MV-4-11 (cell line): ENCODE data around the gene KCNIP3.

Experiments
- DNase-seq: peaks from one replicate; lab custom pipeline; 2025; lab: John Stamatoyannopoulos, UW

Gene KCNIP3

DNA sequence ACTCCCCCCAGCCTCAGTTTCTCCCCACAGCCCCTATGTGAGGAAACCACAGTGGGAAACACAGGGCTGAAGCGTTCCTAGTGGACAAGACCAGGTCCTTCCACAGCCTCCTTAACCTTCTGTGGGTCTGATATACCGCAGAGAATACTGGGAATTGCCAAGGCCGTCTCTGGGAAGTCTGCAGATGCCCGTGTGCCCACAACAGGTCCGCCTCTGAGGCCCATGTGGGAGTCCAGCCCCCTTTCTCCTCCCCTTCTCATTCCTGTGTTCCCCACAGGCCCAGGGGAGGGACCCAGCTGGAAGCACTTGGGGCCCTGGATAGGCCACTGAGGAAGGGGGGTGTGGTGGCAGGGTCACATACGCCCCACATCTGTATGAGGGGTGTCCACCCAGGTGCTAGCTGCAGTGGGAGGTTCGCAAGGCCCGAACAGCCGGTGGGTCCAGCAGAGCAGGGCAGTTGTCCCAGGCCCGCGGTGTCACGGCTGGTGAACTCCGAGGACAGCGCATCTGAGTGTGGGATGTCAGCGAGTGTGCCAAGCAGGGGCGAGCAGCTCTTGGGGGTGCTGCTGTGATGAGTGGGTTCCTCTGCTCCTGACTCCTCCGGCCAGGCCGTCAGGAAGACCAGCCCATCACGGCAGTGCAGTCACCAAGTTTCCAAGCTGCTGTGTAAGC, 2.4 kb upstream of the KCNIP3 start:
- DNase-seq = no peak

DNA sequence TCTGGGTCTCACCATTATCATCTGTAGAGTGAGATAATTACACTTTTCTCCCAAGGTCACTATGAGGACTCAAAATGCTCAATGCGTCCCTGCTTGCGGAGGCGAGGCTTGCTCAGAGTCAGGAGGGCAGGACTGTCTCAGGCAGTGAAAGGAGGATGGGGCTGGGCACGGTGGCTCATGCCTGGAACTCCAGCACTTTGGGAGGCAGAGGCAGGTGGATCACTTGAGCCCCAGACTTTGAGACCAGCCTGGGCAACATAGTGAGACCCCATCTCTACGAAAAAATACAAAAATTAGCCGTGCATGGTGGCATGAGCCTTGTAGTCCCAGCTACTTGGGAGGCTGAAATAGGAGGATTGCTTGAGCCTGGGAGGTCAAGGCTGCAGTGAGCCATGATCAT, 1.8 kb upstream of the KCNIP3 start:
- DNase-seq = no peak

DNA sequence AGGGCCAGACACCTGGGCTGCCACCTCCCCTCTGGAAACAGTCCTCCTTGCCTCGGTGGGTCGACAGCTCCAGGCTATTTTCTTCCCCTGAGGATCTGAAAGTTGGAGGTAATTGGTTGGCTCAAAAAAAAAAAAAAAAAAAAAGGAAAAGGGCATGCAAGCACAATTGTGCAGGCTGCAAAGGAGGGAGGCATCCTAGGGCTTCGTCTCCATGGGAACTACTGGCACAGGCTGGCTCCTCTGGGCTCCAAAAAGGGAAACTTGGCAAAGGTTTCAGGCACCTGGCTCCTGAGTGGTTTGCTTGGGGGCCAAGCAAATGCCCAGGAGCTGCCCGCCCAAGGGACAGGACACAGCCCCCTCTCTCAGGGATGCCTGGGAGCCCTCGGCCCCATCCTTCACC, 1.1 kb upstream of the KCNIP3 start:
- no peak for DNase-seq

DNA sequence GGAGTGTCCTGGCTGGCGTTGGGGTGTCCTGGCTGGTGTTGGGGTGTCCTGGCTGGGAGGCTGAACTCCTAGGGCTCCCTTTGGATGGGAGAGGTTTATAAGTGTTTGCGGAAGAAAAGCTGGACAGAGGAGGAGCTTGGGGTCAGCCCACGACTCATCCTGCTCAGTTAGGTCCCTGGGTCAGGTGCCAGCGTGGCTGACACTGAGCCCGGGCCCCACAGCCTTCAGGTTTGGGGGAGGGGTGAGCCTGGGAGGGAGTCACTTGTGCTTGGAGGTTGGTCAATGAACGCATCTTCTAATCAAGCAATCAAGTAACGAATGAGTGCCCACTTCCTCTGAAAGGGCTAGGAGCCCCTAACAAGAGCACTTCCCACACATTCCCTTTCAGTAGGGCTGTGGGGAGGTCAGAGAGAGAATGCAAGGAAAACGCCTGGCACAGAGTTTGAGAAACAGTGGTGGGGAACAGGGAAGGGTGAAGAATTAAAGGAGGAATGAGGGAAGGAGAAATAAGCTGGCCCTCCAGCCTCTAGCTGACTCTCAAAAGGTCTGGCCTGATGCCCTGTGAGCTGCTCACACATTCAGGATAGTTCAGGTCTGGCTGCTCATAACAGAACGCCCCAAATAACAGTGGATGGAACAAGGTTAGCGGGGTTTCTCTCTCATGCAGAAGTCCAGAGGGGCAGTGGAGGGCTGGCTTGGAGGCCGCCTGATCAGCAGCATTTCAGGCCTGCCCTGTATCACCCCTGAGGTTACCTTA, 670 bp downstream of the KCNIP3 start:
- no peak for DNase-seq

DNA sequence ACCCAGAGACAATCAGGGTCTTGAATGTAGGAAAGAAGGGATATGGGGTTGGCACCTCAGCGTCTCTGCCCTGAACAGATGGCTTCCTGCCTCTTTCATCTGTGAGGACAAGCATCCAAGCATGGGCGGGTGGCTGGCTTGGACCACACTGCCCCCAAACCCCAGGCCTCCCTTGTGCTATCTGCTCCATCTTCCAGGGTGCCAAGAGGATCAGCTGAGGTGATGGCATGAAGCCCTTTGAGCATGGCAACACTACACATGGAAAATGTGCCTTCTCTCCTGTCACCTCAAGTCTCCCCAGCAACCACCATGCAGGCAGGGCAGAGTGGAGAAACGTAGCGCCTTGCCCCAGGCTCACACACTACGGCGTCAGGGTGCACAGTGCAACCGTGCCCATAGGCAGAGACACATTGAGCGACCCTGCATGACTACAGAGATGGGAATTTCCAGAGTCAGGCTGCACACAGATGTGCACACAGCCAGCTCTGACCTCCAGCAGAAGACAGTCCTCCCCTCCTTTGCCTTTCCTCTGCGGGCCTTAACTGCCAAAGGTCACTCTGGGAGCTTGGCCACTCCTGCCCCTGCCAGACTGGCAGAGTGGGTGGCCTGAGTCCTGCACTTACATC, 1.5 kb downstream of the KCNIP3 start:
- DNase-seq = no peak

DNA sequence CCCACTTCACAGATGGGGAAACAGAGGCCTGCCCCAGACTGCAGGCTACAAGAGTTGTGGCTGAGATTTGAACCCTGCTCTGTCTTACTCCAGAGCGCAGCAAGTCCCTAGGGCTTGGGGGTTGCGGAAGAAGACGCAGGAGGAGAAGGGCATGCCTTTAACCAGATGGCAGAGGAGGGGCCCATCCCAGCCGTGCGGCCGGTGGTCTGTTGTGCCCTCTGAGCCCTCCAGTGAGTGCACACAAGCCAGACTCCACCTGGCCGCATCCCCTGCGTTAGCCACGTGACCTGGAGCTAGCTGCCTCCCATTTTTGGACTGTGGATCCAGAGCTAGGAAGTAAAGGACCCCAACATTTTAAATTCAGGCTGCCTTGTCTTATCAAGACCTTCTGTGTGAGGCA, 2.8 kb downstream of the KCNIP3 start:
- DNase-seq = no peak

DNA sequence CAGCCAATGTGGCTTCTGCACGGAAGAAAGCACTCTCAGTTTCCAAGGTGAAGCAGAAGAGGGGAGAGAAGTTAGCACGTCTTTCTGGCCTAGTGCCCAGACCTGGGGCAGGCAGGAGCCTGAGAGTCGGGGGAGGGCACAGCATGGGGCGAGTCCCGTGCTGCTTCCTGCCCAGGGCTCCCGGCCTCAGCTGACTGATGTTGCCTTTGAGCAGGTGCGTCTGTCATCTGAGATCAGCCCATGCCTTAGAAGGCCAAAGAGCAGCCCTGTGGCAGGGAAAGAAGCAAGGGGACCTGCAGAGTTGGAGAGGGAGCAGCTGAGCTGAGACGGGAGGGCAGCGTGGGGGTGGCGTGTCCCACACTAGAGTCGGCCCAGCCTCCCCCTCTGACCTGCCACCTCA, 3.3 kb downstream of the KCNIP3 start:
- DNase-seq = no peak

DNA sequence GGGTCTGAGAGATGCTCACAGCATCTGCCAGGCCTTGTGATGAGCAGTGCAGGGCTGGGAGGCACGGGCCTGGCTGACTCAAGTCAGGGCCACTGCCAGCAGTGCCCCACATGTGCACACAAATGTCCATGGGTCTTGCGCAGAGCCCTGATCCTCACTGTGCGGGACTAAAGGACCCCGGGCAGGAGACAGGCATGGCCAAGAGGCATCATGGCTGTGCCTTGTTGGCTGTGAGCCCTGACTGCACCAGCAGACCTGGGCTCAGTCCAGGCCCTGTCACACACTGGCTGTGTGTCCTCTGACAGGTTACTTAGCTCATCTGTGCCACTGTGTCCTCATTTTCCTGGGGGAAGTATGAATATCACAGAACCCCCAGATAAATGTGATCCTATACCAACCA, 4.0 kb downstream of the KCNIP3 start:
- no peak for DNase-seq

DNA sequence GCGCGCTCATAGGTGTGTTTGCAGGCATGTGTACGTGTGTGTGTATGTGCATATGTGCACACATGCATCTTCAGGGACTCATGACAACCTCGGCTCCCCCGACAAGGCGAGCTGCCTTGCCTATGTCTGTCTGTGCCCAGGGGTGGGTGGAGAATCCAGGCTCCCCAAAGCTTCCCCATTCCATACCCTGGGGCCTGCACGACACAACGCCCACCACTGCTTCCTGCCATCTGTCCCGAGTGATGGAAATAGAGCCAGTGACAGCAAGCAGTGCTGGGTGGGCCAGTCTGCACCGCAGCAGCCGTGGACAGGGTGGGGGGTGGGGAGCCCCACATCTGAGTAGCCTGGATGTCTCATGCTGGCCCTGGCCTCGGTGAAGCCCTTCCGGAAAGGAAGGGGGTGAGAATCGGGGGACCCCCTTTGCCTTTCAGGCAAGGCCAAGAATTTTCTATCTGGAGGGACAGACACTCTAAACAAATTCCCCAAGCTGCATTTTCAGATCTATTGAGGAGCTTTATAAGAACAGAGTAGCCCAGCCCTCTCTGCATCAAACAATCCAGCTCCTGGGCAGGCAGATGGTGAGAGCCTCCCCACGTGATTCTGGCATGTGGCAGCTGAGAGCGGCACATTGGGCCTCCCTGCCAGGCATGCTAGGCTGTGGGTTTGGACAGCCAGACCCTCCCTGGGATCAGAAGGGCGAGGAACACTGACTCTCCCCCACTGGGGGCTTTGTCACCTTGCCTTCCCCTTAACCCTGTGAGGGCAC, 4.9 kb downstream of the KCNIP3 start:
- DNase-seq = no peak

DNA sequence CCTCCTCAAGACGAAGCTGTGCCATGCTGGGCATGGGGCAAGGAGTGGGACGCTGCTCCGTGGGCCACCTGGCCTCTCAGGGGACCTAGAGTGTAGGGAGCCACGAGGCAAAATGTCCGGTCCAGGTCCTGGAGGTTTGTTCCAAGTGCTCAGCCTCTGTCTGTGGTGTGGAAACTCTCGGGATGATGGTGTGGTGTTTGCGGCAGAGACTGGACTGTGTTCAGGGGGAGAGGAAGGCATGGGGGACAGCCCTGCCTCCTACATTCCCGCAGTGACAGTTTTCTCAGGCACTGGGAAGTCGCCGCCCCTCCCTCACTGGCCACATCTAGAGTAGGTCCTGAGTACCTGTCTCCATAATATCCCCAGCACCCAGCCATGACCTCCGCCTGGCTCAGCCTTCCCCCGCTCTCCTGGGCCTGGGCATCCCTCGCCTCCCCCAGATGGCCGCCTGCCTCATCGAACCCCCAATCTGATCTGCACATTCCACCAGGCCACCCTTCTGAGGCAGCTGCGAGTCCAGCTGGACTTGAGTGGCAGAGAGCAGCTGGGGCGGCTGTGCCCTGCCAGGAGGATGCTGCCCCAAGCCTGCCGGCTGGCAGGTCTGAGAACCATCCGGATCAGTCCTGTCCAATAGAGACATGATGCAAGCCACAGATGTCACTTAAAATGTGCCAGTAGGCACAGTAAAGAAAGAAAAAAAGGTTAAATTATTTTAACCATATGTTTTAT, 6.2 kb downstream of the KCNIP3 start:
- no peak for DNase-seq

DNA sequence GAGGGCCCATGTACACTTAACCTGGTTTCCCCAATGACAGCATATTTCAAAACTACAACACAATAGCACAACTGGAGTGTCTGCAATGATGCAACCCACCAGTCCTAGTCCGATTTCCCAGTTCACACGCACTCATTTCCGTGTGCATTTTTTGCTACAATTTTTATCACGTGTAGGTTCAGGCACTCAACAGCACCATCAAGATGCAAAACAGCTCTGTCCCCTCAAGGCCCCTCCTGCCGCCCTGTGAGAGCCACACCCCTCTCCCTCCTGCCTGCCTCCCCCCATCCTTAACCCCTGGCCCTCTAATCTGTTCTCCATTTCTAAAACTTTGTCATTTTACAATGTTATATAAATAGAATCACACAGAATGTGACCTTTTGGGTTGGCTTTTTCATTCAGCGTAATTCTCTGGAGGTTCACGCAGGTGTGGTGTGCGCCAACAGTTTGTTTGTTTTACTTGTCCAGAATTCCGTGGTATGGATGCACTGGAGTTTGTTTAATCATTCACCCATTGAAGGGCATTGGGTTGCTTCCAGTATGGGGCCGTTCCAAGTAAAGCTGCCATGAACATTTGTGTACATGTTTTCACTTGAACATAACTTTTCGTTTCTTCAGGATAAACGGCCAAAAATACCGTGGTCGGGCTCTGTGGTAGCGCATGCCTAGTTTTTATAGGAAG, 8.4 kb downstream of the KCNIP3 start:
- DNase-seq = no peak

DNA sequence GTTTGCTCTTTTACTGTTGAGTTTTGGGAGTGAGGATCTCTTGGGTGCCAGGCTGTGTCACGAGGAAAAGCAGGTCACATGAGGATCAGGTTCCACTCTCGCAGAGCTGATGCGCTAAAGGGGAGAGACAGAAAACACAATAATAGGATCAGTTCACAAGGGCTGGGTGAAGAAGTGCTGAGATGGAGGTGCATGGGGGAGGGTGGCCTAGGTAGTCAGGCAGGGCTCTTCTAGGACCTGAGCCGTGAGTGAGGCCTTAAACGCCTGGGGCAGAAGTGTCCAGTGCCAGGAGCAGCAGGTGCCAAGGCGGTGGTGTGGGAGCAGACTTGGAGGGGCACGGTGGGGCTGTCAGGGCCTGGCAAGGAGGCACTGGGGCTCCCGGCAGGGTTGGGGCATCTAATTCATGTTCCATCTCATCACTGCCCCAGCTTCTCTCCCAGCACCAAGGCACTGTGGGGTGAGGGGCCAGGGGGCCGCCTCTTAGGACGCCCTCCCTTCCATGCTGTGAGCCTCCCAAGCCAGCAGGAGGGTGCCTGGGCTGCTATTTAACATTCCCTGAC, 9.3 kb downstream of the KCNIP3 start:
- DNase-seq = no peak

DNA sequence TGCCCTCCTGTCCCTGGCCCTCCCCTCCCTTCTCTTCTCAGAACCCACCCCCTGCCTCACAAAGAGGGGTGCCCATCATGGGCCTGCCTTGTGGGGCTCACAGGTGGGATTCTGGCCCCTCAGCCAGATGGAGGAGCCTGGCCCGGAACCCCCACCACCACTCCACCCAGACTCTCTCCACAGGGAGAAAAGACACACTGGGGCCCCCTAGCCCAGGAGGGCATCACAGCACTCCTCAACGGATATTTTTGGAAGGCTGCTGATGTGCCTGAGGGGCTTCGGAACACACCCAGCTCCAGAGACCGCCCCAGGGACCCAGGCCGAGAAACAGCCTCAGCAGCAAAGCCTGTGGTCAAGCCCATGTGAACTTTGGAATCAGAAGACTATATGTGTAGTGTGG, 9.9 kb downstream of the KCNIP3 start:
- DNase-seq = no peak

DNA sequence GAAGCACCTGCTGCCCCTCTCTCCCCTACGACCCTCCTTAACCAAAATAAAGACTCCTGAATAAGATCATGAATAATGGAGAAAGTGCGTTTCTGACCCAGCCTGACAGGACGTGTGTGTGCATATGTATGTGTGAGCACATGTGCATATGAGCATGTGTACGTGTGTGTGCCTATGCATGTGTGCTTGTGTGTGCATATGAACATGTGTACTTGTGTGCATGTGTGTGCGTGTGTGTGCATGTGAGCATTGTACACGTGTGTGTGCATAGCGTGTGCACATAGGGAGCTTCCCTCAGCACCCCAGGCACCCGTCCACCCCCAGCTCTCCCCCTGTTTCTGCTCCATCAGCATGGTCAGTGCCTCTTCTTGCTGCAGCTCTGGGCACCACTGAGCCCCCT, 10.7 kb downstream of the KCNIP3 start:
- no peak for DNase-seq

DNA sequence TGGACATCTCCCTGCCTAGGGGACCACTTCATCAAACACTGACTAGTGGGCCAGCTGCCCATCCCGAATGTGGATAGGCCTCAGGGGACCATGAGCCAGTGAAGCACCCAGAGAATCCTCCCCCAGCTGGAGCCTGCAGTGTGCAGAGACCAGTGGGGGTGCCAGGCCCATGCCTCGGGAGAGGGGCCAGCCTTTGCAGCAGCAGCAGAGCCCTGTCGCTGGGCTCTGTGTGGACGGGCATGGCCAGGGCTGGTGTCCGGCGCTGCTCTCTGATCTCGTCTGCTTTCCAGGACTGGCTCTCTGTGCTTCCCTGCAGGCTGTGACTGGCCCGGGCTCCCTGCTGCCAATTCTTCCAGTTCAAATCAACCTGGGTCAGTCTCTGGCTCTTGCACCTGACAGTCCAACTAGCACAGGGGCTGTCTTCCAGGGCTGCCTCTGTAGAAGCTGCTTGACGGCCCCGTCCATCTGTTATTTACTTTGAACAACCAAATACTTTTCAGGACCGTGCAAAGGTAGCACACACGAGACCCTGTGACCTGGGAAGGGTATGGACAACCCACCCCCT, 11.4 kb downstream of the KCNIP3 start:
- DNase-seq = no peak

DNA sequence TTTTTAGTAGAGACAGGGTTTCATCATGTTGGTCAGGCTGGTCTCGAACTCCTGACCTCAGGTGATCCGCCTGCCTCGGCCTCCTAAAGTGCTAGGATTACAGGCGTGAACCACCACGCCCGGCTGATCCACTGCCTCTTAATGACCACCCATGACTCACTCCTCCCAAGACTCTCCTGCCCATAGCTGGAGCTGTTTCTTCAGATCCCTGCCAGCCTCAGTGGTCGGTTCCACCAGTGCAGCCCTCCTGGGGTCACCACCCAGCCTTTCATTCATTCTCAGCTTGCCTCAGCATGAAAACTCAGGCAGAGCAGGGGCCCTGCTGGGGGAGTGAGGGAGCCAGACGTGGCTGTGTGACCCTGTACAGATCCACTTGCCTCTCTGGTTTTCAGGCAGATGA, 12.5 kb downstream of the KCNIP3 start:
- DNase-seq = no peak

DNA sequence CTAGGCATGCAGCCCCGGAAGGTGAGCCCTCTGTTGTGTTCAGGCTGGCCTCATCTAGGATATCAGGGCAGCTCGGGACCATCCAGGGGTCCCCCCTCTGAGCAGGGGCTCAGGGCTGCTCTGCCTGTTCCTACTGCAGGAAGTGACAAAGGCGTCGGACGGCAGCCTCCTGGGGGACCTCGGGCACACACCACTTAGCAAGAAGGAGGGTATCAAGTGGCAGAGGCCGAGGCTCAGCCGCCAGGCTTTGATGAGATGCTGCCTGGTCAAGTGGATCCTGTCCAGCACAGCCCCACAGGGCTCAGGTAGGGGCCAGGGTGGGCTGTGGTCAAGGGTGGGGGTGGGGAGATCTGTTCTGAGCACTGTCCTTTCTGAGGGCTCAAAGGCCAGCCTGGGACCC, 13.1 kb downstream of the KCNIP3 start:
- no peak for DNase-seq

DNA sequence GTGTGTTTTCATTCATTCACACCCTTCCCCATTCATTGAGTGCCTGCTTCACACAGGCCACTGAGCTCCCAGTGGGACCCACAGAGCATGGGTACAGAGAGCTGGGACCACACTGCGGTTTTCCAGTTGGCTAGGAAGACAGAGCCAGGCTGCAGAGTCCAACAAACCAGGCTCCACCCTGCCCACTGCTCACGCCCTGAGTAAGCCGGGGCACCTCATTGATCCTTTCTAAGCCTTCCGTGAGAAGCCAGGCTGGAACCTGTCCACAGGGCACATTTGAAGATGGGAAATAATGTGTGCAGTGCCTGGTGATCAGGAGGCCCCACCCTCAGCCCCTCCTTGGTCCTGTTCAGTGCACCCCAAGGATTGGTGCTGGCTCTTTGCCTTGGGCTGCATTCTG, 13.5 kb downstream of the KCNIP3 start:
- no peak for DNase-seq

DNA sequence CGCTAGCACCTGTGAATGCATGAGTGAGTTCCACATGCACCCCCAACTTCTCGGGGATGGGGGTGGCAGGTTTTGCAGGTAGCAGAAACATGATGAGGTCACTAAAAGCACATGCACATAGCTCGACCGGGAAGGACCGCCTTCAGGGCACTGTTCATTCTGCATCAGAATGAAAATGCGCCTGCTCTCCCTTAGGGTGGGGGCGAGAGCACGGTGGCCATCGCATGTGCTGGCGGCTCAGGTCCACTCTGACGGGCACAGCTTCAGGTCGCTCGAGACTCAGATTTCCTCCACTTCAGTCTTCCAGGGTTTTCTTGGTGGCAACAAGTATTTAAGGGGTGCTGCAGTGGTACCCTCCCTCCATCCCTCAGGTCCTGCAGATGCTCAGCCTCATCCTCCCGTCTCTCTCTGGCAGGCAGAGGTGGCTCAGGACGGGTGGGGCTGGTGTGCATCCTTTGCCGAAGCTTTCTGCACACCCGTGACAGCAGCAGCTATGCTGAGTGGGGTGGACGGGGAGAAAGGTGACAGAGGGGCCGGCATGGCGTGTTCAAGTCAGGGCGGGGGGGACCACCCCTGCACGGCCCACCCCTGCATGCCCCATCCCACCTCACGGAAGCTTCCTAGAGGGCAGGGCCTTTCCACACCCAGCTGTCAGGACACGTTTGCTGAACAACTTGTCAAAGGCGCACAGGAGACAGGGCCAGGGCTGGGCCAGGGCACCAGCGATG, 14.8 kb downstream of the KCNIP3 start:
- DNase-seq = no peak

DNA sequence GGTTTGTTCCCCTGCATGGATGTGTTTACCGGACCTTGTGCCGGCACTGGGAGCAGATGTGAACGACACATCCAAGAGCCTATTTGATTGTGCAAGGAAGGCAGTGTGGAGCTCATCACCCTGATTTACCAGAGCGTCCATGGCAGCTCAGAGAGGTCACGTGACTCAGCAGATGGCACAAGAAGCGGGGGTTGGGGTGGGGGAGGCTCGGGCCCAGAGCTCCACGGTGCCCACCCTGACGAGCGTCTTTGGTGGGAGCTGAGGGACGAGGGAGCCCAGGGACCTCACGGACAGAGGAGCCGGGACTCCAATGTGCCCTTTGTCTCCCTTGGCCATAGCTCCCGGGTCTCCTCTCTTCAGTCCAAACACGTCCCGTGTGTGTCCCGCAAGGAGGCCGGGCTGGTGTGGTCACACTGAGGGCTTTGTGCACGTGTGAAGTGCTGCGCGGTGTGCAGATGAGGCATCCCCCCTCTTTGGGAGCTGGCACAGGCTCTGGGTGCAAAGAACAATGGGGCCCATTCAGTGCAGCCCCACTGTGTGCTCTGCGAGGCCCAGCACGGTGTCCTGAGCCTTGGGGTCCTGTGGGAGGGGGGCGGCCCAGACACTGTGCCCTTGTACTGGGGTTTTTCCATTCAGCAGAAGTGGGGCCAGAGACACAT, 15.5 kb downstream of the KCNIP3 start:
- no peak for DNase-seq
